Hepatocyte (in vitro differentiated cells): ENCODE measurements around the gene TRIOBP. TPM values are rescaled to one million over a fixed set of nuclear protein-coding genes. Genes with fewer than 3 reads are reported as not detected.

Source experiments
- DNase-seq: peaks from one replicate; pipeline ENCODE4 v3.0.0-alpha.2; 2016; ENCODE audit warnings: low spot score
- H2AFZ ChIP-seq: fragments of 200-600 bp; sonication (generic); 2 replicates; pipeline ENCODE4 v1.6.0; 2016; ENCODE audit warnings: antibody characterized with exemption, mild to moderate bottlenecking
- H3K27ac ChIP-seq: fragments of 200-600 bp; sonication (generic); 2 replicates; pipeline ENCODE4 v1.5.1; 2016; ENCODE audit warnings: mild to moderate bottlenecking
- H3K27me3 ChIP-seq: fragments of 200-600 bp; sonication (generic); 2 replicates; pipeline ENCODE4 v1.6.1; 2016
- H3K36me3 ChIP-seq: fragments of 200-600 bp; sonication (generic); replicated peaks from 2 replicates; pipeline ENCODE4 v1.5.1; 2016; ENCODE audit warnings: low read depth; ENCODE audit not compliant: insufficient read depth
- H3K4me1 ChIP-seq: fragments of 200-600 bp; sonication (generic); 2 replicates; pipeline ENCODE4 v1.5.1; 2016; ENCODE audit warnings: mild to moderate bottlenecking, moderate library complexity; ENCODE audit not compliant: insufficient read depth
- H3K4me2 ChIP-seq: fragments of 200-600 bp; sonication (generic); 2 replicates; pipeline ENCODE4 v1.6.0; 2016
- H3K4me3 ChIP-seq: fragments of 200-600 bp; sonication (generic); 2 replicates; pipeline ENCODE4 v1.5.1; 2016; ENCODE audit warnings: mild to moderate bottlenecking
- H3K79me2 ChIP-seq: fragments of 200-600 bp; sonication (generic); 2 replicates; pipeline ENCODE4 v1.6.0; 2017; ENCODE audit warnings: mild to moderate bottlenecking
- H3K9me2 ChIP-seq: fragments of 200-600 bp; sonication (generic); replicated peaks from 2 replicates; pipeline ENCODE4 v1.6.0; 2017; ENCODE audit warnings: mild to moderate bottlenecking; ENCODE audit not compliant: insufficient read depth
- H3K9me3 ChIP-seq: fragments of 200-600 bp; sonication (generic); 2 replicates; pipeline ENCODE4 v1.5.1; 2016; ENCODE audit warnings: low read depth, mild to moderate bottlenecking
- H4K20me1 ChIP-seq: fragments of 200-600 bp; sonication (generic); 2 replicates; pipeline ENCODE4 v1.6.0; 2016; ENCODE audit warnings: mild to moderate bottlenecking; ENCODE audit not compliant: insufficient read depth, poor library complexity, severe bottlenecking
- EZH2 ChIP-seq: fragments of 200-600 bp; sonication (generic); IDR thresholded peaks from 2 replicates; pipeline ENCODE4 v1.6.1; 2016; ENCODE audit warnings: antibody characterized with exemption, mild to moderate bottlenecking, borderline replicate concordance
- EZH2phosphoT487 ChIP-seq: fragments of 200-600 bp; sonication (generic); IDR thresholded peaks from one replicate; pipeline ENCODE4 v1.6.1; 2018; ENCODE audit warnings: antibody characterized with exemption, mild to moderate bottlenecking, low read depth, moderate library complexity; ENCODE audit not compliant: unreplicated experiment, severe bottlenecking
- WGBS: methylation state at CpG from one replicate; pipeline ENCODE4 v1.1.6; 2016; ENCODE audit warnings: low lambda C conversion rate; ENCODE audit errors: missing lambda C conversion rate; 5-methylcytosine and 5-hydroxymethylcytosine counted together
- polyA plus RNA-seq: library from polyadenylated mRNA; unstranded; fragments of >200 nt; fragmentation: Nextera tagmentation; extraction: Ambion mirVana; gene quantifications from 2 replicates; pipeline ENCODE4 v1.2.1, GENCODE V29; 2016
- total RNA-seq: library from RNA; depleted of rRNA; stranded (reverse); fragments of >200 nt; gene quantifications from 2 replicates; pipeline ENCODE4 v1.2.3, GENCODE V29; 2014
- TF ChIP-seq, protein P1 (sequence below): fragments of 200-600 bp; sonication (generic); IDR thresholded peaks from 2 replicates; pipeline ENCODE4 v1.5.1; 2016; ENCODE audit warnings: antibody characterized with exemption, mild to moderate bottlenecking; ENCODE audit not compliant: poor library complexity

TRIOBP gene
- total and polyA plus RNA-seq, 2 experiments from 2014 or later, result 57.2 to 96.1 TPM

GRCh38 chr22:37674248-37674647 is 22.6 kb upstream of the TRIOBP start:
- H3K9me3 ChIP-seq, result no peaks in the 10 kb centered on the region
- no peaks in the 10 kb centered on the region for H3K9me2 ChIP-seq
- peak overlapping the region; percentile 88 for H3K27ac ChIP-seq
- TF ChIP-seq EZH2phosphoT487, result no peak
- no peak for TF ChIP-seq EZH2
- TF ChIP-seq, protein P1, sequence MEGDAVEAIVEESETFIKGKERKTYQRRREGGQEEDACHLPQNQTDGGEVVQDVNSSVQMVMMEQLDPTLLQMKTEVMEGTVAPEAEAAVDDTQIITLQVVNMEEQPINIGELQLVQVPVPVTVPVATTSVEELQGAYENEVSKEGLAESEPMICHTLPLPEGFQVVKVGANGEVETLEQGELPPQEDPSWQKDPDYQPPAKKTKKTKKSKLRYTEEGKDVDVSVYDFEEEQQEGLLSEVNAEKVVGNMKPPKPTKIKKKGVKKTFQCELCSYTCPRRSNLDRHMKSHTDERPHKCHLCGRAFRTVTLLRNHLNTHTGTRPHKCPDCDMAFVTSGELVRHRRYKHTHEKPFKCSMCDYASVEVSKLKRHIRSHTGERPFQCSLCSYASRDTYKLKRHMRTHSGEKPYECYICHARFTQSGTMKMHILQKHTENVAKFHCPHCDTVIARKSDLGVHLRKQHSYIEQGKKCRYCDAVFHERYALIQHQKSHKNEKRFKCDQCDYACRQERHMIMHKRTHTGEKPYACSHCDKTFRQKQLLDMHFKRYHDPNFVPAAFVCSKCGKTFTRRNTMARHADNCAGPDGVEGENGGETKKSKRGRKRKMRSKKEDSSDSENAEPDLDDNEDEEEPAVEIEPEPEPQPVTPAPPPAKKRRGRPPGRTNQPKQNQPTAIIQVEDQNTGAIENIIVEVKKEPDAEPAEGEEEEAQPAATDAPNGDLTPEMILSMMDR, result no peak
- no peak for DNase-seq
- peak overlapping the region; percentile 70 for H3K4me2 ChIP-seq
- H3K27me3 ChIP-seq, result no peaks in the 10 kb centered on the region
- H2AFZ ChIP-seq, result no peak overlapping the region
- H4K20me1 ChIP-seq, result peaks cover 12% of the 10 kb centered on the region
- WGBS, result 97% methylated on average over 12 of the region's 12 CpGs
- peaks cover 12% of the 10 kb centered on the region for H3K79me2 ChIP-seq
- H3K4me1 ChIP-seq, result peaks cover 10% of the 10 kb centered on the region
- H3K4me3 ChIP-seq, result no peak overlapping the region
- no peaks in the 10 kb centered on the region for H3K36me3 ChIP-seq

- no peaks in the 10 kb centered on the region for H3K27me3 ChIP-seq
Measured at GRCh38 chr22:37674951-37675929, 21.6 kb upstream of the TRIOBP start, which contains the start of gene LGALS1. Gene LGALS1 (plus strand): TSS chr22:37675636. CDS start chr22:37675703, 67 bp downstream.

GRCh38 chr22:37675930-37676735 is 20.7 kb upstream of the TRIOBP start:
- DNase-seq, result no peak
- Histone ChIP-seq H3K9me3 (no peaks in the 10 kb centered on the region), H3K4me3 (peak overlapping the region; percentile 24), H3K79me2 (peaks cover 12% of the 10 kb centered on the region), H3K9me2 (no peaks in the 10 kb centered on the region), H3K4me1 (peaks cover 10% of the 10 kb centered on the region), H3K27me3 (no peaks in the 10 kb centered on the region), H3K36me3 (no peaks in the 10 kb centered on the region), H4K20me1 (peaks cover 12% of the 10 kb centered on the region), H3K27ac (peak overlapping the region; percentile 88), H2AFZ (no peak overlapping the region), H3K4me2 (peak overlapping the region; percentile 83)
- WGBS, result 36% methylated on average over 13 of the region's 17 CpGs
- TF ChIP-seq EZH2phosphoT487 (no peak), EZH2 (no peak)
- TF ChIP-seq, protein P1, result no peak

More at GRCh38 chr22:37674951-37675929, 21.6 kb upstream of the TRIOBP start, which contains the start of gene LGALS1:
- Histone ChIP-seq H3K79me2 (peaks cover 12% of the 10 kb centered on the region), H3K4me1 (peaks cover 10% of the 10 kb centered on the region), H4K20me1 (peaks cover 12% of the 10 kb centered on the region), H3K4me3 (peak within 1 kb of the TSS; percentile 24), H3K27ac (peak within 1 kb of the TSS; percentile 88), H3K36me3 (no peaks in the 10 kb centered on the region), H3K9me2 (no peaks in the 10 kb centered on the region), H3K4me2 (peak within 1 kb of the TSS; percentile 83), H2AFZ (no peak within 1 kb of the TSS), H3K9me3 (no peaks in the 10 kb centered on the region)
- TF ChIP-seq EZH2phosphoT487 (no peak), EZH2 (no peak)
- TF ChIP-seq, protein P1, result no peak
- 54% methylated on average over 33 of the region's 34 CpGs for WGBS
- DNase-seq, result peak; percentile 87
